Stimulated activated CD4-positive, alpha-beta T cell treated with anti-CD3 and anti-CD28 coated beads, Interleukin-4, amount 100 ng/mL, for 4 hours (primary cell): ENCODE data around the gene GMEB2.
"Not testable (repeated sequence)": the region's sequence is repeated elsewhere in the genome, so short reads cannot be mapped to it uniquely, and the experiment has no call there.

Source experiments
- DNase-seq, 2 experiments: peaks; one replicate each; pipeline ENCODE4 v3.0.0-alpha.2; 2020

Gene GMEB2

DNA sequence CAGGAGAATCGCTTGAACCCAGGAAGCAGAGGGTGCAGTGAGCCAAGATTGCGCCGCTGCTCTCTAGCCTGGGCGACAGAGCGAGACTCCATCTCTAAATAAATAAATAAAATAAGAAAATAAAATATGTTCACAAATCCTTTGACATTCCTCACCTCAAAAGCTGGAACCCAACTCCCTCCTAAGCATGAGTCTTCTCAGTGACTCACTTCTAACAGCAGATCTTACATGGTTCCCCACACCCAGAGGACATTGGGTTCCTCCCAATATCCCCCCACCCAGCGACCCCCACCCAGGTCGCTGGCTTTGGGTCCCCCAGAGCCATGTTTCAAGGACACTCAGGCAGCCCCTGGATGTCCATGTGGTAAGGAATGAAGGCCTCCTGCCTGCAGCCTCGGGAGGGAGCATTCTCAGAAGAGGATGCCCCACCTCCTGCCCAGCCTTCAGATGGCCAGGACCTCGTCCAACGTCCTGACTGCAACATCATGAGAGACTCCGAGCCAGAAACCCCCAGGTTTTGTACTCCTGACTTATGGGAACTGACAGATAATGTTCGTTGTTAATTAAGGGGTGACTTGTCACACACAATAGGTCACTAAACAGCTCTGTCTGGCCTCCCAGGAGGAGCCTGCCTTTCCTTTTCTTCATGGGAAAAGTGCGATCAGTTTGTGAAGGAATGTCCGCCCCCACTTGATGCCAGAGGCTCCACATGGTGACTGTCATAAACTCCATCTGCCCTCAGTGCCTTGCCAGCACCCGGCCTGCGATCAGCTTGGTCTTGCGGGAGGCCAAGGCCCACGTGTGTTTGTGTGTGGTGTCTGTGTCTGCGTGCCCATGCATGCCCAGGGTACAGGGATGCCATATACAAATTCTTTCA lies 10.1 kb upstream of the GMEB2 start:
- DNase-seq, result no peak

DNA sequence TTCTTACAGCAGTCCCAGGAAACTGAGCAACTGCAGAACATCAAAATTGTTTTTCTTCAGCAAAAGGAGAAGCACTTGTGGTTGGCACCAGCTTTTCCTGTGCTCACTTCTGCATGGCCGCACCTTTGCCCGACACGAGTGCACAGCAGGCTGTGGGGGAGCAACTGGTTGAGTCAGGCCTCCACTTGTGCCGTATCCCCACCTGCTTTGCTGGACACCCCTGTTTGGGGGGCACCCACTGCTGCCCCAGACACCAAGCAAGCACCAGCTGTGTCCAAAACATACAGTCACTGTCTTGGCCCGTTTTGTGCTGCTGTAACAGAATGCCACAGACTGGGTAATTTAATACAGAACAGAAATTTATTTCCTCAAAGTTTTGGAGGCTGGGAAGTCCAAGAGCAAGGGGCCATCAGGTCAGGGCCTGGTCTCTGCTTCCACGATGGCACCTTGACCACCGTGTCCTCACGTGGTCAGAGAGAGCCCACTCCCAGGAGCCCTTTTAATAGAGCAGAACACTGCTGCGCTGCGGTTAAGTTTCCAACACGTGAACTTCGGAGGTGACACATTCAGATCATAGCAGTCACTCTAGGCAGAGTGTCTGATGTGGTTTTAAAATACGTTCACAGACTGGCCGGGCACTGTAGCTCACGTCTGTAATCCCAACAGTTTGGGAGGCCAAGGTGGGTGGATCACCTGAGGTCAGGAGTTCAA lies 8.7 kb upstream of the GMEB2 start:
- DNase-seq, result peak; percentile 45 to 76

DNA sequence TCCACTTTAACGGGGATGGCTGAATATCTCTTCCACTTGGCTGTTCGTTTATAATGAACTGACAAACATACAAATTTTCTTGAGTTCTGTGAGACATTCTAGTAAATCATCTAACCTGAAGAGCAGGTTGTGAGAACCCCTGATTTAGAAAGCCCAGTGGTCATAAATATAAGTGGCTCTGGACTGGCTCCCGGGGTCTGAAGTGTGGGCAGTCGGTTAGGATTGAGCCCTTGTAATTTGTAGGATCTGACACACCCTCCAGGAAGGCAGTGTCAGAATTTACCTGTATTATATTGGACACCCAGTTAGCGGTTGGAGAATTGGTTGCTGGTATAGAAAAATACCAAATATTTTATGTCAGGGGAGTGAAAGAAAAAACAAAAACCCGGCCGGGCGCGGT lies 6.8 kb upstream of the GMEB2 start:
- no peak for DNase-seq

DNA sequence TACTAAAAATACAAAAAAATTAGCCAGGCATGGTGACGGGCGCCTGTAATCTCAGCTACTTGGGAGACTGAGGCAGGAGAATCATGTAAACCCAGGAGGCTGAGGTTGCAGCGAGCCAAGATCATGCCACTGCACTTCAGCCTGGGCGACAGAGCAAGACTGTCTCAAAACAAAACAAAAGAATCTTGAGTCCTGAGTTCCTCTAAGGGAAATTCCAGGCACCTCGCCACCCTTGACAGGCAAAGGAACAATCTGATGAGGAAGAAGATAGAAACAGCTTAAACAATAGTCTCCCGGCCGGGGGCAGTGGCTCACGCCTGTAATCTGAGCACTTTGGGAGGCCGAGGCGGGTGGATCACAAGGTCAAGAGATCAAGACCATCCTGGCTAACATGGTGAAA lies 4.5 kb upstream of the GMEB2 start:
- DNase-seq, result not testable (repeated sequence)

DNA sequence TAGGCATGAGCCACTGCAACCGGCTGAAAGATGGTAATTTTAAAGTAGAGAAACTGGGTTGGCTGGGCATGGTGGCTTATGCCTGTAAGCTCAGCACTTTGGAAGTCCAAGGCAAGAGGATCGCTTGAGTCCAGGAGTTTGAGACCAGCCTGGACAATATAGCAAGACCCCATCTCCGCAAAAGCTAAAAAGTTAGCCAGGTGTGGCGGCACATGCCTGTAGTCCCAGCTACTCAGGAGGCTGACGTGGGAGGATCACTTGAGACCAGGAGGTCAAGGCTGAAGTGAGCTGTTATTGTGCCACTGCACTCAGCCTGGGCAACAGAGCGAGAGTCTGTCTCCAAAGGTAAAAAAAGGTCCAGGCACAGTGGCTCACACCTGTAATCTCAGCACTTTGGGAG lies 4.1 kb upstream of the GMEB2 start:
- DNase-seq, result not testable (repeated sequence)

DNA sequence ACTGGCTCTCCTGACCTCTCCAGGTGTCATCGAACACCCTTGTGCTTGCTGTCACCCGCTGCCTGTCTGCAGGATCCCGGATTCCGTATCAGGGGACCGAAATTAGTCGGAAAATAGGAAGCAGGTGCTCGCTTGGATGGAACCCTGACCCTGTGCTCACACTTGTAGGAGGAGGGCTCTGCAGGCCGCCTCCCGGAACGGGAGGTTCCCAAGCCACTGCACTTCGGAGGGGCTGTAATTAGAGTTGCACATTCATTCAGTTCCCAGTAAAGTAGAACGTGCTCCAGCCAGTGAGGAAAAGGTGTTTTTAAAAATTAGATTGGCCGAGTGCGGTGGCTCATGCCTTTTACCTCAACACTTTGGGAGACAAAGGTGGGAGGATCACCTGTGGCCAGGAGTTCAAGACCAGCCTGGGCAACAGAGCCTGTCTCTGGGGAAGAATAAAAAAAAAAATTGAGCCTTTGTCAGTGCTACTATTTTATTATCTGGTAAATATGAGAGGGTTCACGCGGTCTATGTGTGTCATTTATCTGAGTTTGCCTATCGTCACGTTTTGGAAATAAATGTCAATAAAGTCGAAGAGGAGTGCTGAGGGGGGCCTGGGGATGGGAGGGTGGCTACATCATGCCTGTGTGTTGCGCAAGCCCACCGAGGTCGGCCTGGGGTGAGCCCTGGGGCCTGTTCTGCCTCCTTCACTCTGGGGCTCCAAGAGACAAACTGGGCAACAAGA lies 1.5 kb upstream of the GMEB2 start:
- peak; percentile 64 to 65 for DNase-seq

DNA sequence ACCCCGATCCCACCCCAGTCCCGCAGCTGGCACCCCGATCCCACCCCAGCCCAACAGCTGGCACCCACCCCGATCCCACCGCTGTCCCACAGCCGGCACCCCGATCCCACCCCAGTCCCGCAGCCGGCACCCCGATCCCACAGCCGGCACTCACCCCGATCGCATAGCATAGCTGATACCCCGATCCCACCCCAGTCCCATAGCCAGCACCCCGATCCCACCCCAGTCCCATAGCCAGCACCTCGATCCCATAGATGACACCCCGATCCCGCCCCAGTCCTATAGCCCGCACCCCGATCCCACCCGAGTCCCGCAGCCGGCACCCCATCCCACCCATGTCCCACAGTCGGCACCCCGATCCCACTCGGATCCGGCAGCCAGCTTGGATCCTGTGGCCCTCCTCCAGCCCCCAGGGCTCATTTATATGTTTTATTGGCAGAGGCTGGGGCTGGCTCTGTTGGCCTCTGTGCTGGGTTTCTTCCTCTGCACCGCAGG lies 897 bp upstream of the GMEB2 start:
- DNase-seq, result no peak

DNA sequence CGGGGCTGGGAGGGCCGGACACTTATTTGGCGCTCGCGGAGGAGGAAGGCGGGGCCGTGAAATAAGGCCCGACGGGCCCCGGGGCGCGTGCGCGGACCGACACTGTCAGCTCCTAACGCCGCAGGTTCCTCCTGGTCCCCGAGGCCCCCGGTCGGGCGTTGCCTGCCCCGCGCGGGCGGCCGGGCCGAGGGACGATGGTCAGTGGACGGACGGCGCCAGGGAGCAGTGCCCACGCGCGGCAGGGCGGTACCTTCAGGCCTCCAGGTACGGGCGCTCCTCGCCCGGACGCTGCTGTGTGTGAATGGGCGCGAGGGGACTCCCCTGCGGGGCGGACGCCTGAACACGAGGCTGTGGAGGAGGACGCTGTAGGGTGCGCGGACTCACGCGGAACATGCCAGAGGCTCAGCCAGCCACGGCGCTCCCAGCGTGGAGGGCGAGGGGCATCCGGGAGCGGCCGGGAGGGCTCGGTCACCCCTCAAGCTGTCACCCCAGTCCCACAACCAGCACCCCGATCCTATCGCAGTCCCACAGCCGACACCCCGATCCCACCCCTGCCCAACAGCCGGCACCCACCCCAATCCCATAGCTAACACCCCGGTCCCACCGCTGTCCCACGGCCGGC lies 339 bp upstream of the GMEB2 start:
- DNase-seq, result peak; percentile 91

DNA sequence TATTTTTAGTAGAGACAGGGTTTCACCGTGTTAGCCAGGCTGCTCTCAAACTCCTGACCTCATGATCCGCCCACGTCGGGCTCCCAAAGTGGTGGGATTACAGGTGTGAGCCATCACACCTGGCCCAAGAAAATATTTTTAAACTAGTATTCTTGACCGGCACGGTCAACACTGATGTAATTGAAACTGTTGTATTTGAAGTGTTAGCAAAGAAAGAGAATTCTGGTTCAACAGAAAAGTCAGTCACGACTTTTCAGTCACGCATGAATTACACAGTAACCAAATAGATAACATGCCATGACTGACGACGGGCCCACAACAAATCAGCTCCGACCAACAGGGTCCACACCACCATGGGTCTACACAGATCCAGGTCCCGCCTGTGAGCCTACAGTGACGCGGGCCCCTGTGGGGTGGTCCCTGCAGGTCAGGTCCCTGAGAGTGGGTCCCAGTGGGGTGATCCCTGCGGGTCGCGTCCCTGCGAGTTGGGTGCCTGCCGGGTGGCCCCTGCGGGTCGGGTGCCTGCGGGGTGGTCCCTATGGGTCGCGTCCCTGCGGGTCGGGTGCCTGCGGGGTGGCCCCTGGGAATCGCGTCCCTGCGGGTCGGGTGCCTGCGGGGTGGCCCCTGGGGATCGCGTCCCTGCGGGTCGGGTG lies 1.0 kb downstream of the GMEB2 start:
- DNase-seq, result peak in 1 of 2 experiments; percentile 28

DNA sequence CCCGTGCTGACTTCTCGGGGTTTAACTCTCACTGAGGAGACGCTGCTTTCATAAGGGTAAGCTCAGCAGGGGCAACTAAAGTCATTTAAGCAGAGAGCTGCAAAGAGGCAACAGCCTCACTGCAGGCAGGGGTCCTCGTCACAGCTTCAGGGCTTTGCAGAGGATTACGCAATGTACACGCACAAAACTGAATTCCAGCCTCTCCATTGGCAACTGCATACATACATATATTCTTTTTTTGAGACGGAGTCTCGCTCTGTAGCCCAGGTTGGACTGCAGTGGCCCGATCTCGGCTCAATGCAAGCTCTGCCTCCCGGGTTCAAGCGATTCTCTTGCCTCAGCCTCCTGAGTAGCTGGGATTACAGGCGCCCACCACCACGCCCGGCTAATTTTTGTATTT lies 2.4 kb downstream of the GMEB2 start:
- no peak for DNase-seq

DNA sequence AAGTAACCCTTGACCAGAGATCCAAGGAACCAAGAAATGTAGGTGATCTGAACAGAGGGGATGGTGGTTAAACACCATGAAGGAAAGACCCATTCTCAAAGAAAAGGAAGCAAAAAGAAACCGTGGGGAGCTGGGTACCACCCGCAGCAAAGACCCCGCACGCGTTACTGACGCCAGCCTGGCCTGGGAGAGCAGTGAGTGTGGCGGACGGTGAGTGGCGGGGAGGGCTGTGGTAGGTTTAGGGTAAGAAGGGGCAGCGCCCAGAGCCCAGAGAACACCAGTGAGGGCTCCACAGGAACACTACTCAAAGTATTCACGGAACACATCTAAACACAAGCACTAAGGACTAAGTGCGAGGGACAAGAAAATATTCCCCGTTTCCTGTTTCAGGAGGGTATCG lies 4.2 kb downstream of the GMEB2 start:
- no peak for DNase-seq

DNA sequence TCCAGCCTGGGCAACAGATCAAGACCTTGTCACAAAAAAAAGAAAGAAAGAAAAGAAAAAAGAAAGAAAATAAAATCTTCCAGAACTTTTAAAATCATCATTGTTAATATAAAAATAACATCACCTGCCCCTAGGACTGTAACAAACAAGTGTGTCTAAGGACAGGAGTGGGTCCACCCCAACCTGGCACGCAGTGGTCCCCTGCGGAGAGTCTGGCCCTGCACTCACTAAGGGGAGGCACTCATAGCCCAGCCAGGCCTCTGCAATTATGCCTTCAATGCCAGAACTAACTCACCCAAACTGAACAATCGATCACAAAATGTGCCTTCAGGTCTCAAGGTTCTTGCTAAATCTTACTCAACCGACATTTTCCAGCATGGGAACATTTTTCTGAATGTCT lies 4.8 kb downstream of the GMEB2 start:
- no peak for DNase-seq

DNA sequence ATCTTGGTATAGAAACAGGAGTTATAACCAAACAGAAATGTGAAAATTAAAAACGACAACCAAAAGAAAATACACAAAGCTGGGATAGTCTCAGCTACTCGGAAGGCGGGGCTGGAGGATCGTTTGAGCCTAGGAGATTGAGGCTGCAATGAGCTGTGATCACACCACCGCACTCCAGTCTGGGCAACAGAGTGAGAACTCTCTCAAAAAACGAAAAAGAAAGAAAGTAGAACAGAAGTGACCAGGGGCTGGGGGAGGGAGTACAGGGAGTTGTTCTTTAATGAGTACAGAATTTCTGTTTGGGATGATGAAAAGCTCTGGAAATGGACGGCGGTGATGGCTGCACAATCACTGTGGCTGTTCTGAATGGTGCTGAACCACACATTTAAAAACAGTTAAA lies 5.9 kb downstream of the GMEB2 start:
- DNase-seq, result no peak

DNA sequence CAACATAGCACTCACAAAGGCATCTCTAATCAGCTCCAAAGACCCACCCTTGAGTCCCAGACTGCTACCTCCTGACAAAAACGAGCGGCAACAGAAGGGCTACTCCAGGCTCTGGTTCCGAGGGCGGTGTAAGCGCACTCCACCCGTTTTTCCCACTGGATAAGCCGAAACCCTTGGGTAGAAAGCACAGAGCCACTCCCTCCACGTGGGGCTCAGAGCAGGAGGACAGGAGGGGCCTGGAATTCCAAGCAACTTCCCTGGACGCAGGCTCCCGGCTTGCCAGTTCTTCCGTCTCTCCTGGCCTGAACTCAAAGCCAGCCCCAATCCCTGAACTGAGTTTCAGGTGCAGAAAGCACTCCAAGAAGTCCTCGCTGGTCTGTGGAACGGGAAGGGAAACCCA lies 7.4 kb downstream of the GMEB2 start:
- no peak for DNase-seq

DNA sequence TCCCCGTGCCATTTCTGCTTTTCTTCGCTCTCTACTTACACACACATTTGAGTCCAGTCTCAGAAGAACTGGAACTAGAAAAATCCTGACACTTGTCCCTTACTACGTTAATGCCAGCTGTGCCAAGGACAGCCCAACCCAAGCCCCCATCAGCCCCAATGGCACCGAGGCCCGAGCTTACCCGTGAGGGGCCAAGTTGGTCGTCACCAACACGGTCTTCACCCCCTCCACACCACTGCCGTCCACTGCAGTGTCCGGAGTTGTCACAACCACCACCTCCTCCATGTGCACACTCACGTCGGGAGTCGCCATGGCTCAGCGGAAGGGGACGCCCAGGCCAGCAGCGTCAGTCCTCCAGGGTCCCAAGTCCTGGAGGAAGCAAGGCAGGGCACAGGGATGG lies 7.8 kb downstream of the GMEB2 start:
- no peak for DNase-seq

DNA sequence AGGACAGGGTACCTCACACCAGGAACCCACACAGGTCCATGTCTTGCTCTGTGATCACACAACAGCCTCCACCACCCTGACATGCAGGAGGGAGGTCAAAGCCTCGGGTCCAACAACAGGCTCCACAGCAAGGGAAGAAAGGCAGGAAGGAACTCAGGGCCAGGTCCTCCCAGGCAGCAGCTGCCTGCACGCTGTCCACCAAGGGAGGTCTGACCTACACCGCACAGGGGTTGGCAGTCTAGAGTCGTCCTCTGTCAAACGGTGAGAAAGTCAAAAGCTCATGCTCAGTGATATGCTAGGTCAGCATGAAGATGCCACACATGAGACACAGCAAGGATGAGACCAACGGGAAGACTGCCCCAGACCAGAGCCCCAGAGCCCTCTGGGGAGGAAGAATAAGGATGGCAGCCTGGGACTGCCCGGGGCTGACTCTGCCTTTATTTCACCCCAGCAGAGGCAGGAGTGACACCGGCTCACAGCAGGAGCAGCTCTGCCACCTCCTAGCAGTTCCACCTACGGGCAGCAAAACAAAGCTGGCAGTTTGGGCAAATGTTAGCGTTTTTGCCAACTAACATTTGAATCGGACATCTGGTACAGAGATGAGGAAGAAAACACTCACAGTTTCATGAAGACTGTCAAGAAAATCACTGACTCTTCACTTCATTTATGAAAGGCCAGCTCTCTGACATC lies 8.5 kb downstream of the GMEB2 start:
- no peak for DNase-seq

DNA sequence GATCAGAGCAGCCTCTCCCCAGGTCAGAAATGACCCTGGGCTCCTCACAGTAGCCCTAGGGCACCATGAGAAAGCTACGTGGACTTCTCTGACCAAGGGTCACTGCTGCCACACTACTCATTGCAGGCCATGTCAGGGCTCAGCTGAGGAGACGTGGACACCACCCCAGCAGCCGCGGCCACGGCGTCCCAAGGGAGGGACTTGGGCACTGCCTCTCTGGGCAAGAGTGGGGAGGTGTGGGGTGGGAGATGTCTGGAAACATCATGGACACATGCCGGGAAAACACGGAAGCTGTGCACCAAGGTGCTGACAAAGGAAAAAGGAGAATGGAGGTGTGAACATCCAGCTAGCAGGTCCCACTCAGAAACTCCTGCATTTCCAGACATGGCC lies 9.0 kb downstream of the GMEB2 start:
- DNase-seq, result no peak

DNA sequence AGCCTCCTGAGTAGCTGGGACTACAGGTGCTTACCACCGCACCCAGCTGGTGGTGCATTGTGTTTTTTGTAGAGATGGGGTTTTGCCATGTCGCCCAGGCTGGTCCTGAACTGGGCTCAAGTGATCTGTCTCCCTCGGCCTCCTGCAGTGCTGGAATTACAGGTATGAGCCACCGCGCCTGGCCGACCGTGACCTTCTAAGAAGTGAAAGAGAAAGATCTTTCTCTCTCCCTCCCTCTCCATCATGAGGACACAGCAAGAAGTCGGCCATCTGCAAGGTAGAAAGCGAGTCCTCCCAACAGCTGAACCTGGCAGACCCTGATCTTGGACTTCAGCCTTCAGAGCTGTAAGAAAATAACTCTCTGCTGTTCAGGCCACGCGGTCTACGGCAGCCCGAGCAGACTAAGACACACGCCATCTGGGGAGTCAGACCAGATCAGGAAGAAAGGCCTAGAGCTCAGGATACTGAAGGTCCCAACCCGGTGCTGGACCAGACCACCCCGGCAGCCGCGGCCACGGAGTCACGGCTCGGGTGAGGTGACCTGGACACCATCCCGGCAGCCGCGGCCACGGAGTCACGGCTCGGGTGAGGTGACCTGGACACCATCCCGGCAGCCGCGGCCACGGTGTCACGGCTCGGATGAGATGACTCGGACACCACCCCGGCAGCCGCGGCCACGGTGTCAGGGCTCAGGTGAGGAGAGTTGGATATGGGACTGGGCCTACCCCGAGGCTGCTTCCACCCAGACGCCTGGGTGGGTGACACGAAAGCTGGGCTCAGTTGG lies 9.6 kb downstream of the GMEB2 start:
- DNase-seq, result no peak

DNA sequence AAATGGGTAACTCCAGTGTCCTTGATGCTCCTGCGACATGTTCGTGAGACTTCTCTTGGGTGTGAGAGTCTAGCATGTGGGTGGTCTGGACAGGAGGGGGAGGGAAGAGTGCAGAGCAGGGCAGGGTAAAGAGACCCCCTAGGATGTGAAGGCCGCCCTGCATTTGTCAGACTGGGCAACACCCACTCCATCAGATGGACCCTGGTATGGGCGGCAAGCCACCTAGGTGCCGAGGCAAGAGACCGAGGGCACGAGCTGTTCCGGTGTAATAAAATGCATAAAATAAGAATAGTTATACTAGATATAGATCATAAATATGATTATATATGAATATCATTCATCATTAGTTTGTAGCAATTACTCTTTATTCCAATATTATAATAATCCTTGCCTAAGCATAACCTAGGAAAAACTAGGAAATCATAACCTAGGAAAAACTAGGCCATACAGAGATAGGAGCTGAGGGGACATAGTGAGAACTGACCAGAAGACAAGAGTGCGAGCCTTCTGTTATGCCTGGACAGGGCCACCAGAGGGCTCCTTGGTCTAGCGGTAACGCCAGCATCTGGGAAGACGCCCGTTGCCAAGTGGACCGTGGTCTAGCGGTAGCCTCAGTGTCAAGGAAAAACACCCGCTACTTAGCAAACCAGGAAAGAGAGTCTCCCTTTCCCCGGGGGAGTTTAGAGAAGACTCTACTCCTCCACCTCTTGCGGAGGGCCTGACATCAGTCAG lies 12.9 kb downstream of the GMEB2 start:
- not testable (repeated sequence) for DNase-seq

DNA sequence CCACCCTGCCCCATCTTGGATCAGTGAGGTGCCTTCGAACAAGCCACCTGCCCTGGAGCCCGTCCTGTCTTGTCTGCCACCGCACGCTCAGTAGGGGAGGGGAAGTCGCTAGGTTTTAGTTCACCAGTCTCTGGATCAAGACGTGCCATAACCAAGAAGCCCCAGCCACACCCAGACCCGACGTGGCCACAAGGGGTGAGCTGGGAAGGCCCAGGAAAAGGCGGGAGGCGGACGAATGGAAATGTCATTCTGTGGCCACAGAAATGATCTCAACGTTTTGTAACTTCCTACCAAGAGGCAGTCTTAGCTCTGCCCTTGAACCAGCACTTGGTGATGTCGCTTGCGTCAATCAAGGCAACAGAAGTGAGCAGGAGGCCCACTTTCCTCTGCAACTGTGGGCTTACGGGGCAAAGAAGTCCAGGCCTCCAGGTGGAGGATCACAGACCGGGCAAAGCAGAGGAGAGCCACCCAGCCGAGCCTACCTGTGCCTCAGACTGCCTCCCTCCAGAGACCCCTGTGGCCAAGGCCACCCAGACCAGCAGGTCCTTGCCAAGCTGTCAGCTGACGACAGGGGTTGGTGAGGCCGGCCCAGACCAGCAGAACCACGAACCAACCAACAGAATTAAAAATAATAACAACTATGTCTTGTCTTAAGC lies 14.5 kb downstream of the GMEB2 start:
- no peak for DNase-seq
